Body of pancreas (tissue), 4 donors: ENCODE data around the gene RARB. TPM values are rescaled to one million over a fixed set of nuclear protein-coding genes. Genes with fewer than 3 reads are reported as not detected.

Experiments used
- ATAC-seq: fragments of 150-250 bp; one replicate; pipeline ENCODE4 v1.9.1; 2016
- DNase-seq, 4 donors: peaks; one replicate each; pipeline ENCODE4 v3.0.0-alpha.2; 2019
- H3K27ac ChIP-seq, 4 donors: fragments of 200-600 bp; sonication (generic); 1 replicate in 3 of 4; 2 replicates in 1 of 4; pipeline versions ENCODE4 v1.5.1 to v1.6.1; 2016 to 2019; ENCODE audit warnings: mild to moderate bottlenecking in 1 of 4, mixed read lengths in 1 of 4, moderate library complexity in 1 of 4
- H3K27me3 ChIP-seq, 2 donors: fragments of 200-600 bp; sonication (generic); one replicate each; pipeline ENCODE4 v1.6.0; 2016; ENCODE audit warnings: mild to moderate bottlenecking in 1 of 2
- H3K36me3 ChIP-seq, 2 donors: fragments of 200-600 bp; sonication (generic); replicated peaks in 1 of 2; 2 replicates each; pipeline ENCODE4 v1.5.1; 2016; ENCODE audit warnings: low read depth in 2 of 2; ENCODE audit not compliant: insufficient read depth in 1 of 2
- H3K4me1 ChIP-seq: fragments of 200-600 bp; sonication (generic); one replicate; pipeline ENCODE4 v1.6.0; 2016
- H3K4me3 ChIP-seq, 2 donors: fragments of 200-600 bp; sonication (generic); 1 replicate in 1 of 2; 2 replicates in 1 of 2; pipeline ENCODE4 v1.5.1; 2016 to 2019
- H3K9me3 ChIP-seq, 3 donors: fragments of 200-600 bp; sonication (generic); 1 replicate in 2 of 3; 2 replicates in 1 of 3; pipeline ENCODE4 v1.5.1; 2016
- CTCF ChIP-seq, 7 experiments: fragments of 450-650 bp in 4 of 7; fragments of 200-600 bp in 3 of 7; sonication (generic) in 3 of 7; IDR thresholded peaks; one replicate each; pipeline ENCODE4 v1.5.1; 2016 to 2019; ENCODE audit warnings: antibody characterized with exemption in 7 of 7
- POLR2A ChIP-seq, 3 donors: fragments of 450-650 bp; IDR thresholded peaks; one replicate each; pipeline ENCODE4 v1.6.1; 2016; ENCODE audit warnings: antibody characterized with exemption in 3 of 3, mild to moderate bottlenecking in 2 of 3
- WGBS, 2 donors: methylation state at CpG; one replicate each; pipeline ENCODE4 v1.1.5; 2017; 5-methylcytosine and 5-hydroxymethylcytosine counted together
- intact Hi-C: fragments of 100-400 bp; cut with DNase I; formaldehyde crosslinking; loops from one replicate; pipeline ENCODE4 v1.15.1; 2023
- total RNA-seq, 2 donors: library from RNA; depleted of rRNA; stranded (reverse); fragments of >200 nt; gene quantifications; one replicate each; pipeline ENCODE4 v1.1.0, GENCODE V29; 2016

RARB gene
- total RNA-seq = 1 to 10 TPM; 1.8 to 3.0 TPM

- Histone ChIP-seq H3K27ac (peak within 1 kb of the TSS; percentile 11 to 68 (median 39)), H3K4me1 (peaks cover 34% of the 10 kb centered on the region), H3K4me3 (peak within 1 kb of the TSS in 1 of 2 donors; percentile 26), H3K9me3 (no peaks in the 10 kb centered on the region), H3K27me3 (no peaks in the 10 kb centered on the region), H3K36me3 (no peaks in the 10 kb centered on the region)
- DNase-seq (peak; percentile 55 to 77 (median 64)), ATAC-seq (peak; percentile 91)
- 1 to 3% methylated on average over 27 of the region's 27 CpGs for WGBS, 2 donors
- intact Hi-C loops = no loop called here
- TF ChIP-seq CTCF (IDR thresholded peaks at IDR 0.05) (no peak), POLR2A (IDR thresholded peaks at IDR 0.05) (peak; percentile 15 to 80 (median 72))
Observed at GRCh38 chr3:25427942-25428788, at the start of gene RARB. Gene RARB, plus strand, starts transcription at chr3:25428263. Its CDS starts 469 bp downstream, at chr3:25428732.

GRCh38 chr3:25378786-25379311 is 49.2 kb upstream of the RARB start:
- no peaks in the 10 kb centered on the region for H3K27me3 ChIP-seq
- H3K9me3 ChIP-seq = no peaks in the 10 kb centered on the region
- H3K27ac ChIP-seq = no peak overlapping the region
- H3K4me3 ChIP-seq = no peak overlapping the region
- ATAC-seq (no peak), DNase-seq (no peak)
- intact Hi-C loops = no loop called here
- no peaks in the 10 kb centered on the region for H3K36me3 ChIP-seq
- TF ChIP-seq POLR2A (IDR thresholded peaks at IDR 0.05) = no peak
- TF ChIP-seq CTCF (IDR thresholded peaks at IDR 0.05) = no peak
- H3K4me1 ChIP-seq = no peaks in the 10 kb centered on the region
- WGBS, 2 donors = 28 to 29% methylated on average over 2 of the region's 2 CpGs

- 31 to 41% methylated on average over 9 of the region's 9 CpGs for WGBS, 2 donors
- Histone ChIP-seq H3K27me3 (no peaks in the 10 kb centered on the region), H3K27ac (no peak overlapping the region), H3K4me1 (no peaks in the 10 kb centered on the region), H3K4me3 (no peak overlapping the region), H3K36me3 (no peaks in the 10 kb centered on the region), H3K9me3 (no peaks in the 10 kb centered on the region)
- ATAC-seq = no peak
- intact Hi-C loops = no loop called here
- TF ChIP-seq CTCF (IDR thresholded peaks at IDR 0.05) (no peak), POLR2A (IDR thresholded peaks at IDR 0.05) (no peak)
- no peak for DNase-seq
Observed at GRCh38 chr3:25380222-25380739, 47.8 kb upstream of the RARB start.

- no peak for ATAC-seq
- 57 to 58% methylated on average over 3 of the region's 3 CpGs for WGBS, 2 donors
- intact Hi-C loops = no loop called here
Observed at GRCh38 chr3:25381083-25381482, 47.0 kb upstream of the RARB start.

More at GRCh38 chr3:25381083-25381482, 47.0 kb upstream of the RARB start:
- Histone ChIP-seq H3K27me3 (no peaks in the 10 kb centered on the region), H3K4me3 (no peak overlapping the region), H3K27ac (no peak overlapping the region), H3K9me3 (no peaks in the 10 kb centered on the region), H3K36me3 (no peaks in the 10 kb centered on the region), H3K4me1 (no peaks in the 10 kb centered on the region)
- TF ChIP-seq CTCF (IDR thresholded peaks at IDR 0.05) = no peak
- no peak for TF ChIP-seq POLR2A (IDR thresholded peaks at IDR 0.05)
- DNase-seq = no peak
